CD4-positive, alpha-beta memory T cell (primary cell): ENCODE results near the gene FEZF1. TPM values are rescaled to one million over a fixed set of nuclear protein-coding genes. Genes with fewer than 3 reads are reported as not detected.

Experiments used
- CTCF ChIA-PET: fragments of 350-600 bp; sonication (Branson Sonifier 250); formaldehyde crosslinking; loops from one replicate; lab custom pipeline; 2021; ENCODE audit warnings: inconsistent platforms; ENCODE audit not compliant: partially characterized antibody; lab: Charles Lee
- POLR2A ChIA-PET: fragments of 350-600 bp; sonication (Branson Sonifier 250); formaldehyde crosslinking; loops from one replicate; lab custom pipeline; 2021; ENCODE audit not compliant: partially characterized antibody; lab: Charles Lee
- DNase-seq, 5 donors: peaks; one replicate each; pipeline versions ENCODE4 v3.0.0 to v3.0.0-alpha.2; 2020 to 2022; ENCODE audit warnings: mixed read lengths in 1 of 5
- H3K27ac ChIP-seq: one replicate; pipeline ENCODE4 v1.7.0; 2013; ENCODE audit warnings: low read depth, low read length
- H3K27me3 ChIP-seq: 2 replicates; pipeline ENCODE4 v1.7.0; 2013; ENCODE audit warnings: mild to moderate bottlenecking, low read length, moderate library complexity; ENCODE audit not compliant: insufficient read depth
- H3K36me3 ChIP-seq: 2 replicates; pipeline ENCODE4 v1.7.0; 2013; ENCODE audit warnings: mild to moderate bottlenecking, low read length, moderate library complexity; ENCODE audit not compliant: insufficient read depth
- H3K4me1 ChIP-seq: 2 replicates; pipeline ENCODE4 v1.7.0; 2013; ENCODE audit warnings: mild to moderate bottlenecking, low read length, moderate library complexity; ENCODE audit not compliant: insufficient read depth
- H3K4me3 ChIP-seq, 2 donors: one replicate each; pipeline ENCODE4 v1.7.0; 2013; ENCODE audit warnings: low read length in 2 of 2, mild to moderate bottlenecking in 1 of 2
- H3K9me3 ChIP-seq, 2 donors: one replicate each; pipeline ENCODE4 v1.7.0; 2013; ENCODE audit warnings: low read length in 2 of 2, control low read depth in 1 of 2; ENCODE audit not compliant: control insufficient read depth in 1 of 2
- H3K27ac Mint-ChIP-seq, 7 donors: one replicate each; pipeline ENCODE4 v1.8.0; 2020 to 2021; ENCODE audit warnings: mixed read lengths in 7 of 7, mild to moderate bottlenecking in 6 of 7, inconsistent platforms in 3 of 7, moderate library complexity in 3 of 7
- H3K27me3 Mint-ChIP-seq, 2 donors: one replicate each; pipeline ENCODE4 v1.8.0; 2020 to 2021; ENCODE audit warnings: mixed read lengths in 2 of 2
- H3K36me3 Mint-ChIP-seq, 2 donors: one replicate each; pipeline ENCODE4 v1.8.0; 2020 to 2021; ENCODE audit warnings: mixed read lengths in 2 of 2, inconsistent platforms in 1 of 2, mild to moderate bottlenecking in 1 of 2
- H3K4me1 Mint-ChIP-seq, 4 donors: one replicate each; pipeline ENCODE4 v1.8.0; 2020 to 2021; ENCODE audit warnings: mixed read lengths in 4 of 4, mild to moderate bottlenecking in 1 of 4
- H3K4me3 Mint-ChIP-seq, 8 donors: one replicate each; pipeline ENCODE4 v1.8.0; 2020 to 2021; ENCODE audit warnings: mixed read lengths in 8 of 8, mild to moderate bottlenecking in 7 of 8, moderate library complexity in 6 of 8, inconsistent platforms in 3 of 8
- H3K9me3 Mint-ChIP-seq, 8 donors: one replicate each; pipeline ENCODE4 v1.8.0; 2020 to 2021; ENCODE audit warnings: mixed read lengths in 8 of 8, mild to moderate bottlenecking in 5 of 8, inconsistent platforms in 3 of 8, moderate library complexity in 1 of 8
- intact Hi-C: fragments of 100-400 bp; cut with micrococcal nuclease; formaldehyde crosslinking; loops from one replicate; pipeline ENCODE4 v1.15.1; 2023
- polyA plus RNA-seq, 2 donors: library from polyadenylated mRNA; unstranded; fragments of 300-500 nt; fragmentation: Illumina TruSeq; gene quantifications; one replicate each; pipeline ENCODE4 v1.2.3, GENCODE V29; 2021
- total RNA-seq, 2 experiments: library from RNA; stranded (reverse); gene quantifications; one replicate each; pipeline ENCODE4 v1.2.3, GENCODE V29; 2021

Gene FEZF1
- total and polyA plus RNA-seq, 4 experiments from 2014 or later = not detected

DNA sequence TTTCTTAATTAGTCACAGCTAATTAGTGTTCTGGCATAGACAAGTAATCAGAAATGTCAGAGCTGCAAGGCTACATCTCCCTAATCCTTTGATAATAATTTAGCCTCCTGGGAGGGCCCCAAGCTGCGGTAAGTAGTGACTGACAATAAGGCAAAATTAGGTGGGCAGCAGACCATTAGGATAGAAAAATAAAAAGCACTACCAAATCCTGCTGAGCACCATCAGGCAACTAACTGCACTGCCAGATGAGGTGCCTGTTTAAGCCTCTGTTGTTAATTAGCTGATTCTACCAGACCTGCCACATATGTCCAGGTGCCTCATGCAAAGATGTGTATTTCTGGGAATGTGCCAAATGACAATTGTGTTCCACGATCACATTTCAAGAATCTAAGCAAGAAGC lies 32.5 kb upstream of the FEZF1 start:
- DNase-seq = no peak
- H3K4me1 ChIP-seq = no peaks in the 10 kb centered on the region
- intact Hi-C loops = no loop called here
- H3K4me3 Mint-ChIP-seq = no peak overlapping the region
- no peaks in the 10 kb centered on the region for H3K36me3 Mint-ChIP-seq
- POLR2A ChIA-PET = no interaction called here
- no peaks in the 10 kb centered on the region for H3K4me1 Mint-ChIP-seq
- no peaks in the 10 kb centered on the region for H3K36me3 ChIP-seq
- H3K27me3 Mint-ChIP-seq = no peaks in the 10 kb centered on the region
- peaks cover 0 to 4% (median 0%) of the 10 kb centered on the region in 8 donors for H3K9me3 Mint-ChIP-seq
- H3K4me3 ChIP-seq = no peak overlapping the region
- H3K27me3 ChIP-seq = no peaks in the 10 kb centered on the region
- H3K27ac Mint-ChIP-seq = no peak overlapping the region
- no peaks in the 10 kb centered on the region for H3K9me3 ChIP-seq
- CTCF ChIA-PET = no interaction called here
- H3K27ac ChIP-seq = no peak overlapping the region

DNA sequence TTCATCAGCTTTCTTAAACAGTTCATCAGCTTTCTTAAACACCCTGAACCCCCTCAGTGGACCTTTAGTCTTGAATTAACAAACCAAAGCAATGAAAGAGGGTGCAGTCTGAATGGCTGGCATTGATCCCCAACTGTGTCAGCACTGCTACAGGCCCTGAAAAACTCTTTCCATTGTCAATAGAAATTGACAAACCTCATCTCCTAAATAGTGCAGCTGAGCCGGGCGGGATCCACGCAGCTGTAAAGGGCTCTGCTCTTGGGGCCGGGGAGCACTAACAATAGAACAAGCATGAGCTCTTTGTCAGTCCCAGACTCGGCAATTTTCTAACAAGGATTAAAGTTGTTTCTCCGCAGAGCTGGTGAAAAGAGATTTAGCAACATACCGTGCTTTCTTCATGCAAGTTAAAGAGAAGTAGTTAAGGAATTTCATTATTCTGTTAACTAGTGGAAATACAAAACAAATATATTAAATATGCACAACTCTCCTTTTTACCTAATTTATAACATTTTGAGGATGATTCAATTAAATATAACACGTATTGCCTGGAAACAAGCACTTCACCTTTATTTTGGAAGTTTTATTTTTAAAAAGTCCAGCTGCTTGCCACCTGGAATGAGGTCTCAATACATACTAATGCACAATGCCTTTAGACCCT lies 24.7 kb upstream of the FEZF1 start:
- no peak overlapping the region for H3K4me3 ChIP-seq
- H3K9me3 Mint-ChIP-seq = peaks cover 0 to 4% (median 0%) of the 10 kb centered on the region in 8 donors

DNA sequence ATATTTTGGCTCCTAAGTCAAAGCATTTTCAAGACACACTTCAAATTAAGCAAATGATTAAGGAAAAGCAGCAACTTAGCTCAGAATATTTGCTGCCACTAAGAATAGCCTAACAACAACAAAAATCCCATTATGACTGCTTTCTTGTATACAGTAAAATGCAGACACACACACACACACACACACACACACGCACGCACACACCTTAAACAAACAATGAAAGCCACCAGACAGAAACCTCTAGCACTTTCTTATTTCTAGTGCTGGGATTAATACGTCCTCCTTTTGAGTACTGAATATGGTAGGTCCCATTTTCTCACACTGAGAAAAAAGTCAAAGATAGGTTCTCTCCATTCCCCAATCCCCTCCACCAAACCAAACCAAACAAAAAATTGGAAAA lies 23.4 kb upstream of the FEZF1 start:
- Histone ChIP-seq H3K4me1 (no peaks in the 10 kb centered on the region), H3K27ac (no peak overlapping the region), H3K36me3 (no peaks in the 10 kb centered on the region), H3K9me3 (no peaks in the 10 kb centered on the region), H3K4me3 (no peak overlapping the region), H3K27me3 (no peaks in the 10 kb centered on the region)
- DNase-seq = no peak
- Mint-ChIP-seq H3K4me3 (no peak overlapping the region), H3K9me3 (peaks cover 0 to 3% (median 0%) of the 10 kb centered on the region in 8 donors), H3K4me1 (no peaks in the 10 kb centered on the region), H3K36me3 (no peaks in the 10 kb centered on the region), H3K27me3 (no peaks in the 10 kb centered on the region), H3K27ac (no peak overlapping the region)
- ChIA-PET POLR2A (no interaction called here), CTCF (no interaction called here)
- intact Hi-C loops = no loop called here

More for the DNA sequence above, 24.7 kb upstream of the FEZF1 start:
- Mint-ChIP-seq H3K4me1 (no peaks in the 10 kb centered on the region), H3K27me3 (no peaks in the 10 kb centered on the region), H3K27ac (no peak overlapping the region), H3K36me3 (no peaks in the 10 kb centered on the region), H3K4me3 (no peak overlapping the region)
- intact Hi-C loops = no loop called here
- ChIA-PET POLR2A (no interaction called here), CTCF (no interaction called here)
- no peak for DNase-seq
- no peaks in the 10 kb centered on the region for H3K27me3 ChIP-seq
- no peaks in the 10 kb centered on the region for H3K4me1 ChIP-seq
- H3K9me3 ChIP-seq = no peaks in the 10 kb centered on the region
- no peaks in the 10 kb centered on the region for H3K36me3 ChIP-seq
- H3K27ac ChIP-seq = no peak overlapping the region

DNA sequence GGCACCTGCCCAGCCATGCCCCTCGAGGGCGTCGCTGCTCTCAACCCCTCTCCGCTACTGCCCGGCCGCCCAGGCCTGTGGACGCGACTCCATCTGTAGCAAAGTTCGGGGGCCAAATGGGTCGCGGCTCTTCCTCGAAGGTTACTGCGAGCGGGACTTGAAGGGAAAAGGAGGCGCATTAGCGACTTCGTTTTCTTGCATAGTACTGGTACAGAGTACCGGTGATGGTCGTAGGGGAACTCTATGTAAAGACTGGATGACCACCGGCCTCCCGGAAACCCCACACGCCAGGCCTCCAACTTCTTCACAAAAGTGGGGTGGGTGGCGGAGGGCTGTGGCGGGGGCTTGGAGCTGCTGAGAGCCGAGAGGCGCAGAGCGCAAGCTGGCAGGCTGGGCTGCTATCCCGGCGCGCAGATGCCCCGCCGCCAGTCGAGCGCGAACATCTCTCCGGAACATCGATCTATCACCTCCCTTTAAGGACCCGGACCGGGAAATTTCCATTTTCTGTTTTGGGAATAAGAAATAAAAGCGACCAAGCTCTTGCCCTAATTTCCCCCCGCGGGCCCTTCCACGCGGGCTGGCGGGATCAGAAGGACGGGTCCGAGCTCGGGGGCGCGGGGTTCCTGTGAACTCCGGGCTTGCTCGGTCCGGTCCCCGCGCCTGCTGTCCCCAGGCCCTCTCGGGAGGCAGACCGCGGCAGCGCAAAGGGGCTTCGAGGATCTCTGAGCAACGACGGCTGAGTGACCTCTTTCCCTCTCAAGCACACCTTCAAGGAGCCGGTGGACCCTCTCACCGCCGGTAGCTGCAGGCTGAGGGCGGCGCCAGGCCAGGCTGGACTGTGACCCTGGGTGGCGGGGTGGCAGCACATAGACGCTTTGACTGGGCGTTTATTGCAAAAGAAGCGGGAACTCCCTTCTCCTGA lies 12.2 kb upstream of the FEZF1 start:
- POLR2A ChIA-PET = no interaction called here
- Mint-ChIP-seq H3K27me3 (peaks cover 31 to 32% of the 10 kb centered on the region in 2 donors), H3K27ac (no peak overlapping the region), H3K9me3 (peaks cover 3 to 26% (median 10%) of the 10 kb centered on the region in 8 donors), H3K4me3 (no peak overlapping the region), H3K4me1 (peaks cover 0 to 6% (median 0%) of the 10 kb centered on the region in 4 donors), H3K36me3 (no peaks in the 10 kb centered on the region)
- H3K27ac ChIP-seq = no peak overlapping the region
- DNase-seq = no peak
- H3K4me1 ChIP-seq = no peaks in the 10 kb centered on the region
- no peaks in the 10 kb centered on the region for H3K9me3 ChIP-seq
- no peak overlapping the region for H3K4me3 ChIP-seq
- H3K36me3 ChIP-seq = no peaks in the 10 kb centered on the region
- intact Hi-C loops = no loop called here
- CTCF ChIA-PET = no interaction called here
- H3K27me3 ChIP-seq = peaks cover 7% of the 10 kb centered on the region

DNA sequence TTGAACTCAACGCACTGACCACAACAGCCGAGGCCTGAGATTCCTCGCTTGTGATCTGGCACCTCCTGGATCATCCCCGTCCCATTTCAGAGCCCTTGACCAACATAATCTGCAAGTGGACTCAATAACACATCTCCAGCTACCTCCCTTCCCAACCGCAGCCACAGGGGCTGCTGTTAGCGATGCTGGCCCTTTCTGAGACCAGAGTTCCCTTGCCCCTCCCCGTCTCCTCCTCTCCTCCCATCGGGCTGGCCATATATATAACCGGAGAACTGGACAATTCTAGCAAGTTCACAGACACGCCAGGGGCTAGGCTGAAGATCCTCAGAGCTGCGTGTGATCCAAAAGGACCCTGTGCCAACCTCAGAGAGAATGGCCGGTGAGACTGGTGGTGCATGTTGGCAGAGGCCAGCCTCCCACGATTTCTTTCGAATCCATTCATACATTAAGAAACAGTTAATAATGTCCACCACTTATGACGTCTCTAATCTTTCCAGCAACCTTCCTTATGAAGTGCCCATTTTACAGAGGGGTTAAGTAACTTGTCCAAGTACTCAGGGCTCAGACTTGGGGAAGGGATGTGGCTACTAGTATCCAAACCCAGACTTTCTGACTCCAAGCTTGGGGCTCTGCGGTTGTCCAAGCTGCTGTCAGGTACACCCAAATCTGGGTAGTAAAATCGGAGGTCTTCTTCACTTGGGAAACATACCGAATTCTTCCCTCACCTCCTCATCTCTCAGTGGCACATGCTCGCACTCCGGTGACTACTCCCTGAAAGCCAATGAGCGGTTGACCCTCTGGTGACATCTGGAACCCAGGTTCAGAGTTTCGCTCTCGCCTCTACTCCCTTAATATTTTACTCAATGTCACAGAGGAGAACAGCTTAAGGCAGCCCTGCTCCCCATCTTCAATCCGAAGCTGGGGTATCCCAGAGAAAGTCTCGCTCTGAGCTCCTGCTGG lies 11.2 kb upstream of the FEZF1 start:
- POLR2A ChIA-PET = no interaction called here
- Mint-ChIP-seq H3K36me3 (no peaks in the 10 kb centered on the region), H3K27me3 (peaks cover 37 to 38% of the 10 kb centered on the region in 2 donors), H3K4me3 (no peak overlapping the region), H3K4me1 (peaks cover 0 to 12% (median 5%) of the 10 kb centered on the region in 4 donors), H3K27ac (no peak overlapping the region), H3K9me3 (peaks cover 3 to 33% (median 12%) of the 10 kb centered on the region in 8 donors)
- no peaks in the 10 kb centered on the region for H3K9me3 ChIP-seq
- H3K4me1 ChIP-seq = no peaks in the 10 kb centered on the region
- no peak for DNase-seq
- peaks cover 7% of the 10 kb centered on the region for H3K27me3 ChIP-seq
- H3K36me3 ChIP-seq = no peaks in the 10 kb centered on the region
- intact Hi-C loops = no loop called here
- H3K27ac ChIP-seq = no peak overlapping the region
- H3K4me3 ChIP-seq = no peak overlapping the region
- CTCF ChIA-PET = no interaction called here

DNA sequence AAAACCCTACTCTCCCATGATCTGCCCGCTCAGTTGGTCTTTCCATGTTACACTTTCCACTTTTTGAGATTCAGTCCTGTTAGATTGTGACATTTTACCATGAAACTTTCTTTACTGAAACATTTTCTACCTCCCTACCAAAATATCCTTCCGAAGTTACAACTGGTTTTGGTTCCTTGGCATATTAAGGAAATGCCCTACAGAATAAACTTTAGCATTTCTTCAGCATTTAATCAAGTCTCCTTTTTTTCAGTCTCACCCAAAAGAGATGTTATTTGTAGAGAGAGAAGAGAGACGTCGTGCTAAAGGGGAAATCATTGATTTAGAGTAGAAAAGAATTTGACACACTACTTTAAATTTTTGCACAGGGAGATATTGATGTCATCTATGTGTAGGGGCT lies 9.7 kb upstream of the FEZF1 start:
- no peak overlapping the region for H3K27ac Mint-ChIP-seq
- Histone ChIP-seq H3K4me3 (no peak overlapping the region), H3K27me3 (peaks cover 16% of the 10 kb centered on the region), H3K4me1 (no peaks in the 10 kb centered on the region), H3K27ac (no peak overlapping the region), H3K36me3 (no peaks in the 10 kb centered on the region), H3K9me3 (no peaks in the 10 kb centered on the region)
- peaks cover 41 to 43% of the 10 kb centered on the region in 2 donors for H3K27me3 Mint-ChIP-seq
- intact Hi-C loops = no loop called here
- no peak overlapping the region for H3K4me3 Mint-ChIP-seq
- peaks cover 4 to 16% (median 9%) of the 10 kb centered on the region in 4 donors for H3K4me1 Mint-ChIP-seq
- ChIA-PET CTCF (no interaction called here), POLR2A (no interaction called here)
- DNase-seq = no peak
- peaks cover 3 to 30% (median 14%) of the 10 kb centered on the region in 8 donors for H3K9me3 Mint-ChIP-seq
- no peaks in the 10 kb centered on the region for H3K36me3 Mint-ChIP-seq
